HL-60 (cell line): Measurements from ENCODE around the gene SLC15A3.

ENCODE experiments used
- CTCF ChIP-seq: IDR thresholded peaks from one replicate; pipeline ENCODE4 v1.5.1; 2011; ENCODE audit warnings: low read length, control low read depth, inconsistent platforms; ENCODE audit not compliant: insufficient read depth
- POLR2AphosphoS5 ChIP-seq: IDR thresholded peaks from 2 replicates; pipeline ENCODE4 v1.6.1; 2012; ENCODE audit warnings: low read depth

GRCh38 chr11:60951904-60952741, at the start of gene SLC15A3:
- TF ChIP-seq CTCF (no peak), POLR2AphosphoS5 (peak; percentile 77)
